GM18520 (cell line): Measurements from ENCODE around the gene HOXC11.

Experiments
- ATAC-seq: cut with Tn5 transposase; IDR thresholded peaks from one replicate; pipeline ENCODE4 v1.9.1; 2021; ENCODE audit not compliant: unreplicated experiment

Gene HOXC11

DNA sequence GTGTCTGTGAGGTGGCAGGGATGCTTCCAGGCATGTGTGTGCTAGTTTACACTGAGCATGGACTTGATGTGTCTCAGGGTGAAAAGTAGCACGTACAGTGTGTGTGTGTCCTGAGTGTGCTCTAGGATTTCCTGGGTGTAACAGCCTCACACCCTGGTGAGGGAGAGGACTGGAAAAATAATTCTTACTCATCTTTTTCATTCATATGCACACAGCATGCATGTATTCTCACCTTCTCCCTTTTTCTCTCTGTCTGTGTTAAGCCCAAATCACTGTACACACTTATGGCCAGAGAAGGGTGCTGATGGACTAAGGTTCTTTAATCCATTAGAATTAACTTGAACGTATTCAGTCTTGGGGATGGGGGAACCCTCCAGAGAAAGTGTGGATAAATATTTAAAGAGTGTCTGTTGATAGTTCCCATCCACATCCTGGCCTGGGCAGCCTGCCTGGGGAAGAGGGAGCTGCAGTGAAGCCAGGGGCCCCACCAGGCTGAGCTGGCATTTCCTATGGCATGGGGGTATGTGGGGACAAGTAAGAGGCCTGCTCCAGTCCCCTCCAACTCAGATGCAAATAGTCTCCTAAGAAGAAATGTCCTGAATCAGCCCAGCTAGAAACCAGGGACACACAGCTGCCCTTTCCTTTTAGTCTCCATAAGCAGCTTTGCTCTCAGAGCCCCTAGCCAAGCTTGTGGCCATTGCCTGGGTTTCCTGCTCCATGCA is 34.8 kb downstream of the HOXC11 start:
- no peak for ATAC-seq

DNA sequence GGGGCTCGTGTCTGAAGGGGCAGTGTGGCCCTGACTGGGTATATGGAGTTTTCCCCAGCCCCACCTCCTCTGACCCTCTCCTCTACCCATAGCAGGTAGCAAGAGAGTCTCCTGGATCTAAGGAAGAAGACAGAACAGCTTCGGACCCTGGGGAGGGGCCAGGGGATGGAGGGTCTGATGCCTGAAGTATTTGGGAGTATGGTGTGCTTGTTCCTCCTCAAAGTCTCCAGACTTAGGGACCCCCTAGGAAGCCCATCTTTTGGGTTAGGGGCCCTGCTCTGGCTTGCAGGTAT is 35.3 kb downstream of the HOXC11 start:
- ATAC-seq, result no peak

DNA sequence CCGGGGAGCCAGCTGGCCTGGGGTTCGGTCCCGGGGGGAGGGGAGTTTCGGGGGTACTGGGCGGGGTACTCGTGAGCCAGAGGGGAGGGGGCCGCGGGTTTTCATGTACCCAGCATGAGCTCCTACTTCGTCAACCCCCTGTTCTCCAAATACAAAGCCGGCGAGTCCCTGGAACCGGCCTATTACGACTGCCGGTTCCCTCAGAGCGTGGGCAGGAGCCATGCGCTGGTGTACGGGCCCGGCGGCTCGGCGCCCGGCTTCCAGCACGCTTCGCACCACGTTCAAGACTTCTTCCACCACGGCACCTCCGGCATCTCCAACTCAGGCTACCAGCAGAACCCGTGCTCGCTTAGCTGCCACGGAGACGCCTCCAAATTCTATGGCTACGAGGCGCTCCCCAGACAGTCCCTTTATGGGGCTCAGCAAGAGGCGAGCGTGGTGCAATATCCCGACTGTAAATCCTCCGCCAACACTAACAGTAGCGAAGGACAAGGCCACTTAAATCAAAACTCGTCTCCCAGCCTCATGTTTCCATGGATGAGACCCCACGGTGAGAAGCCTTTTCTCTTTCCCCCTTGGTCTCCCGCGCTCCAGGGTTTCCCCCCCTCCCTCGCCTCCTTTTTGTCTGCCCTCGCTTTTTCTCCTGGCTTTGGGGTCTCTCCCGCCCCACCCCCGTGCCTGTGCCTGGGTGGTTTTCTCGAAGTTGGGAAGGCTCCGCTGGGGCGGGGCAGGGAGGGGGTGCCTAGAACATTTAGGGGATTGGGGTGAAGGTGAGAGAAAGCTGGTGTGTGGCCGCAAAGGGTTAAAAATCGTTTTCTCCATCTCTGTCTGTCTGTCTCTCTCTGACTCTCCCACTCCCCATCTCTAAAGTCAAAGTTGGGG is 36.5 kb downstream of the HOXC11 start:
- ATAC-seq, result no peak

DNA sequence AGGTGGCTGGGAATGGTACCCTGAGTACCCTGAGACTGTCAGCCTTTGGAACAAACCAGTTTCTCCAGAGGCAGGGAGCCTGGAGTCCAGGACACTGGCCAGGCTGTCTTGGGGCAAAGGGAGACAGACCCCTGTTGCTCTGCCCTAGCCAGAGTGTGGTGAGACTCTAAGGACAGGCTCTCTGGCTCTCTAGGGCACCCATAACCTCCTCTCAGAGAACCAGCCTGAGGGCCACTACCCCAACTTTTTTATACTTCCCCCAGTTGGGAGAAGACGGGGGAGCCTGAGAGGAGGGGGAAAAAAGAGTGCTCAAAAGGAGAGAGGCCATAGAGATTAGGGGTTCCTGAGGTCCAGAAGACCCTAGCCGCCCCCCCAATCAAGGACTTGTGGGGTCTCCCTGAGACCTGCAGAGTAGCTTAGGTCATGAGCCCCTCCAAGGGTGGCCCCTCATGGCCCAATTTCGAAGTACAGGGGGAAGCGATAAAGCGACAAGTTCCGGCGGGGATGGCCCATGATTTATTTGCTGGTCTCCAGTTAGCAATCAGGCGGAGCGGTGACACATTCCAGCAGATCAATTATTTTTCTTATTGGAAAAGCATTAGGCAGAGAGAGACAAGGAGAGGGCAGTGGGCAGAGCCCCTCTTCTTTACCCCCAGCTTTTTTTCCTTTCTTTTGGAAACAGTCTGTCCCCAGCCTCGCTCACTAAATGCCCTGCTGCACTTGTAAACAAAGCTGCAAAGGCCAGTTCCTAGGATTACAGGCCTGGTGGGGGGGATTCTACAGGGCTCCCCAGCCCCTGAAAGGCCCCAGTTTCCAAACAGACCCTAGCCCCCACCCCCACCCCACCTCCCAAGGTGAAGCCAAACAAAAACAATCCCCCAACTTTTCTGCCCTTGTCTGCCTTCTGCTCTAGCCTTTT is 37.4 kb downstream of the HOXC11 start:
- no peak for ATAC-seq

DNA sequence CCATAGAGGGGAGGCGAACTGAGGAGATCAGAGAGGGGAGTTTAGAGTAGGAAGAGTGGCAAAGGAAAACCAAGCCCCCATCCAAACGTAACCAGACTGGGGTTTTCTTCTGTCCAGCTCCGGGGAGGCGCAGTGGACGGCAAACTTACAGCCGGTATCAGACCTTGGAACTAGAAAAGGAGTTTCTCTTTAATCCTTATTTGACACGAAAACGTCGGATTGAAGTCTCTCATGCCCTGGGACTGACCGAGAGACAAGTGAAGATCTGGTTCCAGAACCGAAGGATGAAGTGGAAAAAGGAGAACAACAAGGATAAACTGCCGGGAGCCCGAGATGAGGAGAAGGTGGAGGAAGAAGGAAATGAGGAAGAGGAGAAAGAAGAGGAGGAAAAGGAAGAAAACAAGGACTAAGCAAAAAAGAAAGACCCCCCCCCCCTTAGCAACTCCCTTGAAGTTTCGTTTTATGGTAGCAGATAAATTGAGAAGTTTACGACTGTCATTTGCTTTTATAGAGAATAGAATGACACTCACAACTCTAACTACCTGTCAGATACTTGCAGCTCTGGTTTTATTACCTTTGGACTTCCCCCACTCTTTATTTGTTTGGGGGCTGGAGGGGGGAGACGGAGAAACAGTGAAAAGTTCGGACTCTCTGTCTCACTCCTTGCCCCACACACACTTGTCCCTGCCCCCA is 38.2 kb downstream of the HOXC11 start:
- ATAC-seq, result no peak

DNA sequence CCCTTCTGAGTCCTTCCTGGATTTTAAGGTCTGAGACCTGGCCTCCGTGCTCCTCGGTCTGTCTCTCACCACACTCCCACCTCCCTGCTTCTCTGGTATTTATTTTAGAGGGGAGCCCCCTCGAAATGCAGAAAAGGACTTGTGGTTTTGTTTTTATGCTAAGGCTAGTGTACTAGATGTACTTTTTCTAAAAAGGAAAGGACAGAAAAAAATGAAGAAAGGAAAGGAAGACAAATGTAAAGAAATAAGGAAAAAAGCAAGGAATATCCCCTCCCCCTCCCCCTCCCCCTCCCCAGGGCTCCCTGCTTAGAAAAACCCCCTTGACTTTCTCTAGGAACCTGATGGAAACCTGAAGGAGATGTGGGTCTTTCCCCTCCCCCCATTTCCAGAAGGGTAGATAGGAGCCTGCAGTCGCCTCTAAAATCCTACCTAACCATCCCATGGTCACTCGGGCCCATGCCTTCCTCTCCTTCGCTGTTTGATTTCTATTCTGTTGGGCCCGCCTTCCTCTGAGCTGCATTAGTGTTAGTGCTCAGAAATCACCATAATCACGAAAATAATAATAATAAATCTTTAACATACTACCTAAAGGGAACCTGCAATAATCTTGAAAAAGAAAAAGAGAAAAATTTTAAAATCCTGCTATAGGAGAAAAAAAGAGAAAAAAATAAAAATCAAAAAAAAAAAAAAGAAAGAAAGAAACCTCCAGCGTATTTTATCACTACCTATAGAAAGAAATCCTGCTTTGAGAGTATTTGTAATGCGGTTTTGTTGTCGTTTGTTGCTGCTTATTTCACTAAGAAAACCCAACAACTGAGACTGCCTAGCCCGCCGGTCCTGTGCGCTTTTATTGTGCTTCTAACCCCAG is 39.0 kb downstream of the HOXC11 start:
- no peak for ATAC-seq

DNA sequence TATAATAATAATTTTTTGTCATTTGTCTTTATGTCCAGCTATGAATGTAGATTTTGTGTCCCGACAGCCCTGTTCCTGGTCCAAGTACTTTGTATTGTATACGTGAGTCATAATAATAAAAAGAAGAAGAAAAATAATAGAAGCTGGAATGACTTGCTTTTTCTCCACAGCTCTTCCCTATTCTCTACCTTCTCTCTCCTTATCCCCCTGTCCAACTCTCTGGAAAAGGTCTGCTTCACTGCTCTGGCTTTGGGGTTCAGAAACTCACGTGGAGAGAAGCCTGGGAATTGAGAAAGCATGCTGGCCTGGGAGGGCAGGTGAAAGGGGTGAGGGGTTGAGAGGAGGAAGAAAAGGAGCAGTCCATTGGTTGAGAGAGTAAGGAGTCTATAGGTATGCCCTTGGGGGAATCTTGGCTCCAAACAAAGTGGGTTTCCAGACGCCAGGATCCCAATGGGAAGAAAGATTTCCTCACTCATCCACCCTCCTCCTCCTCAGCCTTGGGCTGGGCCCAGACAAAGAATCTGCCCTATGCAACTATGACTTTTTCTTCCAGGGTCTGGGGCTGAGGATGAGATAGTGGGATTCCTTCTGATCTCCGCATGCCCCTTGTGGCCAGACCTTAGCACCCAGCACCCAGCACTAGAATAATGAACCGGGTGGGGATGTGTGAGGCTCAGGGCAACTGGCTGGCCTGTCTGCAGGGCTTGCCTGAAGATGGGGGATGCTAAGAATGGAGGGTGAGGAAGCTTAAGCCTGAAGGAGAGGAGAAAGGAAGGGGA is 39.9 kb downstream of the HOXC11 start:
- ATAC-seq, result no peak

DNA sequence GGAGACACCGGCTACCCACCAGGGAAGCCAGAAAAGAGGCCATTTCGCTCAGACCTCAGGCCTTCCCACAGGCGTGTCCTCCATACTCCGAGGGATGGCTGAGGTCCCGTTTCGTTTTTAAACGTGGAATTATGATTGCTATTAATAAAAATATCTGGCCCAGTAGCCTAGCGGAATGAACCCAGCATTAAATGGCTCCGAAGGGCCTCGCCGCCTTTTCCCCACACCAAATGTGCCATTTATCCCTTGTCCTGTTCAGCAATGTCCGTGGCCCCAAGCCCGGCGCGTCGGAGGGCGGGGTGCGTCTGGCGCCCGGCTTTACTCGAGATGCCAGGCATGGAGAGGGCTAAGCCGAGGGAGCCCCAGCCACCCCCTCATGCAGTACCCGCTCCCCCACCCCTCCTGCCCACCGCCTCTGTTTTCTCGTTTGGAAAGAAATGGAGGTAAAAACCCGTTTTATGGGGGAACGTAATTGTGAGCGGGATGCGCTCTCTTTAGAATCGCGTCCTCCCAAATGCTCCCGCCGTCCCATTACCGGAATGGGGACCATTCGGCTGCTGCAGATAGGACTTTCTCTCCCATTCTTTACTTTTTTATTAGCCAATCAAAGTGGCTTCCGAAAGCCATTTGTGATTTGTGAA is 41.6 kb downstream of the HOXC11 start:
- no peak for ATAC-seq

DNA sequence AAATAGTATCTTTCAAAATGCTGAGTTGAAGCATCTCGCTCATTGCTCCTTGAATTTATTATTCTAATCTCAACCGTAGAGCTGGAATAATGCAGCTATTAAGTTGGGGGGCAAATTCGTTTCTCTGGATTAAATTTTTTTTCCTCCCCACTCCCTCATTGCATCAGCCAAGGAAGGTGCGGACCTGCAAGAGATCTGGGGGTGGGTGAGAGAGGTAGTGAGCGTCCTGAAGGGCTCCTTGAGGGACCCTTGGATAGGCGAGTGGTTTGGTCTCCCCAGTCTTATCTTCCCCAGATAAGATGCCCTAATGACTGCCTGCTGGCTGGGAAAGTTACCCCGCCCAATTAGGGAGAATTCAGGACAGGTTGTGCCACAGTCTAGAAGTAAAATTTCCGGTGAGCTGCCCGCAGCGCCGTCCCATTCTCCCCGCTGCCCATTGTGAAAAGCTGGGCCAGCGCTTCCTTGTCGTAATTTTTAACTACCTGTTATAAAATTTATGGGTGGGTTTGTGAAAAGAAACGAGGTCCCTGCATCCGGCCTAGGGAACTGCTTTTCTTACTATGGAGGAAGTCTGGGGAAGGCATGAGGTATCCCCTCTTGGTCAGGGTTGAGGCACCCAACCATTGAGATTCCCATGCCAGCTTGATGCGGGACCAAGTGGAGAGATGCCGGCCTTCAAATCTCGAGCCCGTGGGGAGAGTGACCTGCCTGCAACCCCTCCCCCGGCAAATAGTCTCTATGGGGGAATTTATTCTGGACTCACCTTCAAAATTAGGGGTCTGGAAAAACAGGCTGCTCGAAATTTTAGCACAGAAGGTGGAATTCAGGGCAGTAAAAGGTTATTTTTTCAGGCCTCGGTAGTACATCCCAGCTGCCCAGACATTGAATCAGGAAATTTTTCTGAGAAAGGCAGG is 42.3 kb downstream of the HOXC11 start:
- no peak for ATAC-seq

DNA sequence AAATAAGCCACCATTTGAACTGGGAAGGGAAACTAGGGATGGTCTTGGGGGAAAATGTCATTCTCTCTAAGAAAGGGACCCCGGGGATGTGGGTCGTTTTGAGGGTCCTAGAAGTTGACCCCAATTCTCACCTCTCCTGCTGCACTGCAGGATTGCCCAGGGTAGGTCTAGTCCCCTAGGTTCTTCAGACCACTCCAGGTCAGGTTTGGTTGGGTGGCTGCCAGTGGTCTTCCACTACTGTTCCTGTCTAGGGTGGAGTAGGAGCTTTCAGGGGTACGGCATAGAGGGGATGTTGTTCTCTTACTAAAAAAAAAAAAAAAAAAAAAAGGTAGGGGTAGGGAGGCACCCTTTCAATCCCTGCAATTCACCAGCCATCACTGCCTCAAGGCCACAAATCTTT is 43.1 kb downstream of the HOXC11 start:
- ATAC-seq, result no peak

DNA sequence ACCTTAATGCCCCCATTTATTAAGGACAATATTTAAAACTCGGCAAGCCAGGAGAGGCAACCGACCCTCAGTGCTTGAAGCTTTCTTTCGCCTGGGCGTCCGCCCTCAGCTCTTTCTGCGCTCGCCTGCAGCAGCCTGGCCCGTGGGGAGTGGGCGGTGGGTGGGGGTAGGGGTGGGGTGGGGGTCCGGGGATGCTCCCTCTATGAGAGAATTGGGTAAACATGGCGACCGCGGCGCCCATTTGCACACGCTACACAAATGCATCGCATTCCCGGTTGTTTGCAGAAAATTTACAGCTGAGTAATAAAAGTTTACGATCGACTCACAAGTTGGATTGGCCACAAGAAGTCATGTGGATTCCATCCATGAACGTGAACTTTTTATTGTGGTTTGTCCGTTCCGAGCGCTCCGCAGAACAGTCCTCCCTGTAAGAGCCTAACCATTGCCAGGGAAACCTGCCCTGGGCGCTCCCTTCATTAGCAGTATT is 43.6 kb downstream of the HOXC11 start:
- no peak for ATAC-seq

DNA sequence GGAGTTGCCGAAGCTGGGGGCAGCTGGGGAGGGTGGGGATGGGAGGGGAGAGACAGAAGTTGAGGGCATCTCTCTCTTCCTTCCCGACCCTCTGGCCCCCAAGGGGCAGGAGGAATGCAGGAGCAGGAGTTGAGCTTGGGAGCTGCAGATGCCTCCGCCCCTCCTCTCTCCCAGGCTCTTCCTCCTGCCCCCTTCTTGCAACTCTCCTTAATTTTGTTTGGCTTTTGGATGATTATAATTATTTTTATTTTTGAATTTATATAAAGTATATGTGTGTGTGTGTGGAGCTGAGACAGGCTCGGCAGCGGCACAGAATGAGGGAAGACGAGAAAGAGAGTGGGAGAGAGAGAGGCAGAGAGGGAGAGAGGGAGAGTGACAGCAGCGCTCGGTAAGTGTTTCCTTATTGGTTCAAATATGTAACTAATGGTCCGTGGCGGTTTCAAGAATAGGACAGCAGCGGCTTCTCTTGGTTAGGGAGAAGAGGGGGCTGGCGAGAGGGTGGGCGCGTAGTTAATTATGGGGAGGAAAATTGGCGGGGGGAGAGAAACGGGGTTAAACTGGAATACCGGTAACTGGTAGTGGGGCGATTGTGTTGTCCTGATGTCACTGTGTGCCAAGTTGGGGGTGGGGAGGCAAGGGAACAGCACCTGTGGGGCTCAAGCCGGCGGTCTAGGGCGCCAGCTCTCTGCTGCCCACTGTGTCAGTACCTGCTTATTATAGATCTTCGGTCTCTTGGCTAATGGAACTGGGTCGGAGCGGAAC is 44.3 kb downstream of the HOXC11 start:
- no peak for ATAC-seq

DNA sequence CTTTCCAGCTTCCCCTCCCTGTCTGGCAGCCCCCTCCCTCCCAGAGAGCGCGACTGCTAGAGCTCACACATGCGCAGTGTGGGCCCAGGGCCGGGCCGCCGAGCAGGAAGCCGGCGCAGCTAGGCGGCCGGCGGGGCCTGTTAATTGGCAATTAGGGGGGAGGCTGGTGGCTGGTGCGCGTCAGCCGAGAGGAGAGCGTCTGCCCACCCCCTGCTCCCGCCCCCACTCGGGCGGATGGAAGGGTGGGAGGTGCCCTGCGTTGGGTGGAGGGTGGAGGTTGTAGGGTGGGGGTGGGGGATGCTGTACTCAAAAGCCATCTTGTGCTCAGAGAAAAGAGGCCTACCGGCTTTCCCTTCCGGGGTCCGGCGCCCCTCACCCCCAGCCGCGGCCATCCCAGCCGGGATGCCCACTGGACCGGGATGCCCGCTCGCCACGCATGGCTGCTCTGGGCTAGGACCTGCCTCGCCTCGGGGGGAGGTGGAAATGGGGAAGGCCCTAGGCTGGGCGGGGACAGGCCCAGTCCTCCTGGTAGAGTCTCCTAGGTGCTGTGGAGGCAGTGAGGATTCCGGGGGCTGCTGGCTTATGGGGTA is 45.0 kb downstream of the HOXC11 start:
- peak; percentile 58 for ATAC-seq

DNA sequence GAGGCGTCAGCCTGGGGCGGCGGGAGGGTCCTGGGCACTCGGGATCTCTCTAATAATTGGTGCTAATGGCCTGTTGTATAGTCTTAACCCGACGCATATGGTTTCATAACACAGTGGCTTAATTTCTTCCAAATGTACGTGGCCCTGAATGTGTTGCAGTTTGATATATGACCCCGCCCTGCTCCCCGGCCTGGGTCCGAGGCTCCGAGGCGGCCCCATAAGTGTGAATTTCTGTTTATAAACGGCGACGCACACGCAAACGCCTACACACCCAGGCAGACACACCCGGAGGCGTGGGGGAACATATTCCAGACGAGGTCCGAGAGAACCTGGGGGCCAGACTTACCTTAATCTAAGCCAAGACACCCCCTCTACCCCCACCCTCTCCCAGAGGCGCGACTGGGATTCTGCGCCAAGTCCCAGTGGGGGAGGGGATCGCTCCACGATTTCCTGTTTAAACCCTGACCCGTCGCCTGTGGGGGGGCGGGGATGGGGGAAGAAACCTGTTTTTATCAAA is 45.6 kb downstream of the HOXC11 start:
- no peak for ATAC-seq

DNA sequence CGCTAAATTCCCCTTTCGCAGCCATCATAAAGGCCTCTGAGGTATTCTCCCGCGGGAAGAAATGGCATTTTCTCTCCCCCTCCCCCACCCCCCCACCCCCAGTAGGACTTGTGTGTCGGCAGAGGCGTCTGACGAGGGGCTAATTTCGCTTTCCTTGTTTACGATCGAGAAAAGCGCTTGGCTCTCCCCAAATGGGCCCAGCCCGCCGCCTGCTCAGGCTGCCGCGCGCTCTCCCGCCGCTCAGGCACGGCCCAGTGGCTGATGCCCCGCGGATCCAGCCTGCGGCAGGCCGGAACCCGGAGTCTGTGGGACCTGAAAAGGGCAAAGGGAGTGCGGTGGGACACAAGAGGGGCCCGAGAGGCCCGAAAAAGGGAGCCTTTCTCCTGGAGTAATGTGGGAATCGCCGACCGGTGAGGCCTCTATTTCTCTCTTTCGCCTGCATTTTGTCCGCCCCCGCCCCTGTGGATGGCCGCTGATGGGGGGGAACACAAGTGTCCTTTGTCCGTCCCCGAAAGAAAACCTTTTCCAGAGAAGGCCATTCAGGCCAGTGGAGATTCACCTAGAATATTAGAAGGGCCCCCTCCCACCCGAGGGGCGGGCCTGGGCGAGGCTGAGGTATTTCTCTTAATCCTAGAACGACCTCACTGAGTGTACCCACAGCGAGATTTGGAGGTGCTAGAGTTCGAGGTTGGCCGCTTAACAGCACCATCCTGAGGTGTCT is 46.3 kb downstream of the HOXC11 start:
- no peak for ATAC-seq
